GM19463 (cell line): Measurements from ENCODE around the gene TLK1.
"Not testable (repeated sequence)": the region's sequence is repeated elsewhere in the genome, so short reads cannot be mapped to it uniquely, and the experiment has no call there.

Source experiments
- ATAC-seq: cut with Tn5 transposase; IDR thresholded peaks from one replicate; pipeline ENCODE4 v1.9.1; 2021; ENCODE audit warnings: mild to moderate bottlenecking, moderate library complexity; ENCODE audit not compliant: unreplicated experiment

TLK1 gene

DNA sequence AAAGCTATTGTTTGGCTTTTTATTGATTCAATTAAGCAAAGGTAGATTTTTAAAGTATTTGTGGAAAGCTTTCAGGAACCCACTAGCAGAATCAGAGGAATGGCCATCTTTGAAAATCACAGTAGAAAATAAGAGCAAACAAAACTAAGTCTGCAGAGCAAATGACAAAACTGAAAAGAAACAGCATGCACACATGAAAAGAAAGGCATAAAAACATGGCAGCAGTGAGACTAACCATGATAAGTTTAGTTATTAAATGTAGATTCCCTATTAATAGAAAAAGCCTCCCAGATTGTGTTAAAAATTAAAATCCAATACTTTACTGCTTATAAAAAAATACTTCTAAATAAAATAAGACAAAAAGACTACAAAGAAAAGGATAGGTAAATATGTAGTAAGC, 9.1 kb upstream of the TLK1 start:
- no peak for ATAC-seq

DNA sequence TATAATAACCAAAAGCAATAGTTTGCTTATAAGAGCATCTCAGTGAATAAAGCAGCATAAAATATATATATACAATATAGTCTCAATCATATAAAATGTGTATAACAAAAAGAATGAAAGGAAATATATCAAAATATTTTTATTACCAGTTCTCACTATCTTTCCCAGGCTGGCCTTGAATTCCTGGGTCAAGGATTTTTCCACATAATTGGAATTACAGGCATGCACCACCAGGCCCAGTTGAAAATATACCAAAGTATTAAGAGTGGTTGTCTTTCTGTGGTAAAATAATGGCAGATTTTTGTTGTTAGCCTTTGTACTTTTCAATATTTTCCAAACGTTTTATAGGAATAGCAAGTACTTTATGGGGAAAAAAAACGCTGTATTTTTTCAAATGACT, 8.6 kb upstream of the TLK1 start:
- ATAC-seq: no peak

DNA sequence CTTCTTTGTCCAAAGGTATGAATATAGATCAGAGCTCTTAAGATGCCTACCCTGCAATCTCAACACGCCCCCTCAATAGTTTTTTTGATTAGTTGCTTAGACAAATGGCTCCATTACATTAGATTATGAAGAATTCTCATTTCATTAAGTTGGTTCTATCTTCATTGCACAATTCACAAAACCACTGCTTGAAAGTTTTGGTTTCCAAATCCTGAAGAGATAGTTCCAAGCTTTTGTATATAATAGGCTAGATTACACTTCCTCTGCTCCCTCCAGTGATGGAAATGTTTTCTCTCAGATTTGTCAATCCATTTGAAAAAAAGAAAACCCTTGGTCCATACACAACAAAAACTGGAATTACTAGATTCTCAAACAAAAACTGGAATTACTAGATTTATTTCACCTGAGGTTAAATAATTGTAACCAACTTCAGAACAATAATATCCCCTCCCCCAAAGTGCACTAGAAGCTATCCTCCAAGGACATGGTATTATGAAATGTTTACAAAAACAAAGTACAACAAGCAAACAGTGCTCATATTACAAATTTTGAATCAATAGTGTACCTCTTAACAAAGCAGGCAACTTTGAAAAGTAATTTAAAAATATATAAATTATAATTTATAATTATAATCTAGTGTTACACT, 6.8 kb upstream of the TLK1 start:
- no peak for ATAC-seq

DNA sequence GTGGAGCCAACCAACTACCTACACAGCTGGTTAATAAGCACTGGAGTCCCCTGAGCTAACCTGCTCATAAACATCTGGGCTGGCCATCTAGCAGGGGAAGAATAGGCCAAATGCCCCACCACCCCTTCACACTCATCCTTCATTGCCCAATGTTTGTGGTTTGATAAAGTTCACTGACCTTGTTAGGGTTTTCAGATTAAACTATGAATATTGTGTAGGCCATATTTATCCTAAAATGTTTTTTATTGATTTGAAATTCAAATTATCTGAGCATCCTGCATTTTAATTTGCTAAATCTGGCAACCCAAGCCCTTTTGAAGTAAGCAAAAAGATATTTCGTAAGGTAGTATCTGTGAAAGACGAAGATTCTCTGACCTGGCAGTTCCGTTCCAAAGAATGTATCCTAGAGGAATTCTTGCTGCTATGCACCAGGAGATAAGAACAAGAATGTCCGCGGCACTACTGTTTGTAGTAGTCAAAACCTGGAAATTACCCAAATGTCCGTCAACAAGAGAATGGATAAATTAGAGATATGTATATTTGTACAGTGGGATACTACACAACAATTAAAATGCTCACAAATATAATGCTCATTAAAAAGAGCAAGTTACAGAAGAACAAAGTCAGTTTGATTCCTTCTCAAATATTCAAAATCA, 5.8 kb upstream of the TLK1 start:
- ATAC-seq: no peak

DNA sequence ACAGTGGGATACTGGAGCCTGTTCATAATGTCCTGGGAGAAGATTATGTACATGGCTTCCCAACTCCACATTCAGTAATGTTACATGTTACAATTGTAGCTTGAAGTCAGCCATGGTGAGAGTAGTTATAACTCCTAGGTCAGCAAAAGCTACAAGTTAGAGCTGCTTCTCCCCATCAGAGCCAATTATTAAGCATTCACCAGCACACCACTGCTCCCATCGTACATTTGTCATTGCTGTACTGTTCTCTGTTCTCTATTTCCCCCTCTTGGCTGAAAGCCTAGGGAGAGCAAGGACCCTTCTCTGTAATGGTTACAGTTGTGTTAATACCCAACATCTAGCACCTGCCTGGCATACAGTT, 5.3 kb upstream of the TLK1 start:
- no peak for ATAC-seq

DNA sequence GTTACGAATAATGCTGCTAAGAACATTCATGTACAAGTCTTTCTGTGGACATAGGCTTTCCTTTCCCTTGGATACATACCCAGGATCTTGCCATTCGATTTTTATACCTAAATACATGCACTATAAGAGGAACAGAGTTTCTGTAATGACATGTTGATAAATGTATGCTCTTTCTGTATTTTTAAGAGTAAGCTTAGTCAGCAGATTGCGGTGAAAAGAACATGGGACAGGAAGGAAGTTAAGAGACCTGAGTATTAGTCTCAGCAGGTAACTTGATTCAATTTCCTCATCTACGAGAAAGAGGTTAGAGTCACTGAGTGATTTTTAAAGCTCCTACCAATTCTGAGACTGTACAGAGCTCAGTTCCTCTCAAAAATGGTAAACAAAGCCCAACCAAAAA, 2.6 kb upstream of the TLK1 start:
- no peak for ATAC-seq

DNA sequence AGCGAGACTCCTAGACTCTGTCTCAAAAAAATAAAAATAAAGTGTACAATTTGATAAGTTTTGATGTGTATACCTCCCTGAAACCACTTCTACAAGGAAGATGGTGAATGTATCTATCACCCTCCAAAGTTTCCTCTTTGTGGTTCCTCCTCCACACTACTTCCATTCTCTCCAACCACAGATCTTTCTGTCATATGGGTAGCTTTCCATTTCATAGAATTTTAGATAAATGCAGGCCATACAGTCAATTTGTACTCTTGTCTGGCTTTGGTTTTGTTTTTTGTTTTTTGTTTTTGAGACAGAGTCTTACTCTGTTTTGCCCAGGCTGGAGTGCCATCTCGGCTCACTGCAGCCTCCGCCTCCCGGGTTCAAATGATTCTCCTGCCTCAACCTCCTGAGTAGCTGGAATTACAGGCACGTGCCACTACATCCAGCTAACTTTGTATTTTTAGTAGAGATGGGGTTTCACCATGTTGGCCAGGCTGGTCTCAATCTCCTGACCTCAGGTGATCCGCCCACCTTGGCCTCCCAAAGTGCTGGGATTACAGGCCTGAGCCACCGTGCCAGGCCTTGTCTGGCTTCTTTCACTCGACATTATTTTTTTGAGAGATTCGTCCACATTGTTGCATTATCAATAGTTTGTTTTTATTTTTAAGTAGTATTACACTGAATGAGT, 2.0 kb upstream of the TLK1 start:
- not testable (repeated sequence) for ATAC-seq

DNA sequence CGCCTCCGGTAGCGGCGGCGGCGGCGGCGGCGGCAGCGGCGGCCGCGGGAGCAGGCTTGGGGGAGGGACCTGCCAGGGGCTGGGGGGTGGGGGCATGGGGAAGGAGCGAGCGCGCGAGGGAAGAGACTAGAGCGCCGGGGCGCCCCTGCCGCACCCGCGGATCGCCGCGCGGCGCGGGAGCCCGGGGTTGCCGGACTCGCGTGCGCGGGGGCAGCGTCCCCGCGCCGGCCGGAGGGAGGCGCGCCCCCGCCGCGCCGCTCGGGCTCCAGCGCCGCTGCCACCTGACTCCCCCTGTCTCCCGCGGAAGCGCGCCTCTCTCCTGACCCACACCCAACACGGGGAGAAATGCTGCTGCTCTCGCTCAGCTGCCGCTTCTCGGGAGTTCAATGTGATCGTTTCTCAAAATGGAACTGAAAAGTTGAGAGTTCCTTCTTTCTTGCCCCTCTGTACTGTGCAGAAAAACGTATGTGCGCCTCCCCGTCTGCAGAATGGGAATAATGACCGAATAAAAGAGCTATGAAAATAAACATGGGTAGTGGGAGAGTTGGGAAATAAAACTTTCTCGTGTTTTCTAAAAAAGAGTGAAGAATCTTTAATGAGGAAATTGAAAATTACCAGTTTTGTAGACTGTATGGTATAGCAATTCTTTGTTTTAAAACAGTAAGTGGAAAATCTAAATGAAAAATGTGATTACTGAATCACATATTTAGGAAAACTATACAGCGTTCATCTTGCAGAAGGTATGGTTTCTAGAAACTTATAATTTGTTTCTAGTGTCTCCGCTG, 455 bp upstream of the TLK1 start:
- peak; percentile 58 for ATAC-seq

DNA sequence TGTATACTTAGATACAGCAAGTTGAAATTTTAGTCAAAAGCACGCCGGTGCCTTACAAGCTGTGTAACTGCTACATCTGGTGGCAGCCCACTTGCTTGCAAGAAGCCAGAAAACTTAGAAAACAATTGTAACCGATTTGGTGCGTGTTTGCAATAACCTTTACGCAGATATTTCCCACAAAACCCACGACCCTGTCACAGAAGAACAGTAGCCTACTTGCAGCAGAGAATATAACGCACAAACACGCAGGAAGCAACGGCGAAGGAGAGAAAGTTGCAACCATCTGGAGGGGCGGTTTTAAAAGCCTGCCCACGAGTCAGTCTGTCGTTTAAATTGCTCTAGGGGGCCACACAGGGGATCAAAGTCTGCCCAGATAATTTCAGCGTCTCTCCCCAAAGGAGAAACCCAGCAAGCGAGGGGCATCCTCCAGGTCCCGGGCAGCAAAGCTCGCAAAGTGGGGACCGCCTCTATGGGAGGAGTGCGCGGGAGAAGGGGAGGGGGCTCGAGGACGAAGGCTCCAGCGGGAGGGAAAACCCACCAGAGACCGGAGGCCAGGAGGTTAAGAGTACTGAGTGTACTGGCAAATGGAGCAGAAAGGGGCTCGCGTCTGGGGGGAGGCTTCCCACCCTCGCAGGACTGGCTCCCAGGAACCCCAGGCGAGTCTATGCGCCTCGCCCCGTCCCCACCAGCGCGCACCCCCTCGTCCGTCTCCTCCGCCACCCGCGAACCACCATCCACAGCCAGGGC, 1.1 kb downstream of the TLK1 start:
- peak; percentile 6 for ATAC-seq

DNA sequence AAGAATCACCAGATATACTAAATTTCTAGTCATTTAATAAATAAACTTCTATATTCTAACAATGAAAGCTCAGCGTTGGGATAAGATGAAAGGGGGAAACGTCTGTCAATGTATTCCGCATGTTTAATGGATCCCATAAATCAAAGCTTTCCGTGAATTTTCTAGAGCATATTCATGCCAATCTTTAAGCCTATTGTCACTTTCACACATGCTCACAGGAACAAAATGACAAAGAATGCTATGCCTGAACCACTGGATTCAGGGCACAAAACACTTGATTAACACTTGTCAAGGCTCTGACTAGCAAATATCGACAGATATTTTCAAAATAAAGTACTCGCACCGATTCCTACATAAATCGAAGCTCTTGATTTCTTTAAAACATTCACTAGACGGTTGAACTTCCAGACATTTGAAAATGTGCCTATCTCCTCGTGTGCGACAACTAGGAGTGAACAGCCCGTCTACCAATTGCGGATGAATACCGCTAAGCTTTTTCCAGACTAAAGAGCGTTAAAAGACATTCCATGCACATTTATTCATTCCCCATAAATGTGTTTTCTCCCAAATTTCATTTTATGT, 1.8 kb downstream of the TLK1 start:
- ATAC-seq: no peak

DNA sequence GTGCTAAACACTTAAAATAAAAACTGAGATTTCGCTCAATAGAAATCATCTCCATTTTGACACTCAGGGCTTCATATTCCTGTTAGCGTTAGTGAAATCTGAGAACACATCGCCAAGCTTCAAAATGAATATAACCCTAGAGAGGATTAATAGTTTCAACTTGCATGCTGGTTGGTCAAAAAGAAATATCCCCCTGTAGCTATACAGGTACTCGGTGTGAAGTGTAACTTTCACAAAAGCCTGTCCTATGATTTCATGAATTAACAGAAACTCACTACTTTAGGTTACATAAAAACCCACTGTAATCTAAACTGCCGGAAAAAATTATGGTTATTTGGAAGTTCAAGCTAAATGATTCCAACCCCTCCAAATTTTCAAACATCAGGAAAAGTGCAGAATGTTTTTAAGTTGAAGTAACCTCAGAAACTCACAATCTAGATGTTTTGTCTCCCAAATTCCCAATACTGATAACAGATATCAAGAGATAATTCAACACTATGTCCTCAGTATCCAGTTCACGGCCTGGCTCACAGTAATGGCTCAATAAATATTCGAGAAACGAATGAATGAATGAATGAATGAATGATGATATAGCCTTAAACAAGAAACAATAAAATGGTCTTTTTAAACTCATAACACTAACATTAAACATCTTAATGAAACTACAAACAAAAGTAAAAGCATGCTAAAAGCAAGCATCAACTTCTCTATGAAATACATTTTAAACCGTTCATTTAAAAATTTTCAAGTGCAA, 2.5 kb downstream of the TLK1 start:
- ATAC-seq: no peak

DNA sequence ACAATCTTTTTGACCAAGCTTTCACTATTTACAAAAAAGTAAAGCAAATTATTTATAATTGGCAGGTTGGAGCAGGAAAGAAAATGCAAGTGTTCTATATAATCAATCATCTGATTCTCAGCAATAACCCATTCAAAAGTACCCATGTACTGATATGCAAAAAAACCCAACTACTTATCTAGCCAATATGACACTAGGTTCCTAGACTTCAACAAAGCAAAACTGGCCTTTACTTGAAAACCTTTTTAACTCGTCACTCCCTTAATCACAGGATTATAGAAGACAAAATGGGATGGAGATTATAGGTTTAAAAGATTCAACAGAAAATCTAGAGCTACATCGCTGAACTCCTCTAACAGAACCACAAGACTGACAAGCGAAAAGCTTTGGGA, 3.6 kb downstream of the TLK1 start:
- ATAC-seq: no peak

DNA sequence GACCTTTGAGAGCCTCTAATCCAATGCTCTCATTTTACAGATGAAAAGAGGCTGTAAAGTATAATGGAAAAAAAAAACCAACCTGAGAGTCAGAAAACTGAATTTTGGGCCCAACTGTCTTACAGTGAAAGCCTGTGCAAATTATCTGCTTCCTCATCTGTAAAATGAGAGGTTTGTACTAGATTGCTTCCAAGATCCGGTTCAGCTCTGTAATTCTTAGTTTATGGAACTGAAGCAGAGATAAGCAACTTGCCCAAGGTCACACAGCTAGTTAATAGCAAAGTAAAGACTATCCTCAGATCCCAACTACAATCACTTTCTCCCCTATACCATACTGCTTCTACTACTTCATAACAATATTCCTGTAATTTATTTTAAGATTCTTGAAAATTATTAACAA, 6.3 kb downstream of the TLK1 start:
- peak; percentile 41 for ATAC-seq

DNA sequence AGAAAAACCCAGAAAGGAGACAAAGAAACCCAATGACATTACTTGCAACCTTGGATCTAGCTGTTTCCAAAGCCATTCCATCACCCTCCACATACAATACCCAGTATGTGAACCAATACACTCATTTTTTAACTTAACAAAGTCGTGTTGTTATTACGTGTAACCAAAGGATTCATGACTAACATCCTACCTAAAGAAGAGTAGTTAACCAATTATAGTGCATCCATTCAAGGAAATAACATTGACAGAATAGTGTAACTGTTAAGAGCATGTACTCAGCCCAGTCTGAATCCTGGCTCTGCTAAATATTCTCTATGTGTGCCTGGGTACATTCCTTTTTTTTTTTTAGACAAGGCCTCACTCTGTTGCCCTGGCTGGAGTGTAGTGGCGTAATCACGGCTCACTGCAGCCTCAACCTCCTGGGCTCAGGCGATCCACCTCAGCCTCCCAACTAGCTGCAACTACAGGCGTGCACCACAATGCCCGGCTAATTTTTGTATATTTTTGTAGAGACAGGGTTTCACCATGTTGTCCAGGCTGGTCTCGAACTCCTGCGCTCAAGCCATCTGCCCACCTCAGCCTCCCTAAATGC, 9.9 kb downstream of the TLK1 start:
- ATAC-seq: no peak

DNA sequence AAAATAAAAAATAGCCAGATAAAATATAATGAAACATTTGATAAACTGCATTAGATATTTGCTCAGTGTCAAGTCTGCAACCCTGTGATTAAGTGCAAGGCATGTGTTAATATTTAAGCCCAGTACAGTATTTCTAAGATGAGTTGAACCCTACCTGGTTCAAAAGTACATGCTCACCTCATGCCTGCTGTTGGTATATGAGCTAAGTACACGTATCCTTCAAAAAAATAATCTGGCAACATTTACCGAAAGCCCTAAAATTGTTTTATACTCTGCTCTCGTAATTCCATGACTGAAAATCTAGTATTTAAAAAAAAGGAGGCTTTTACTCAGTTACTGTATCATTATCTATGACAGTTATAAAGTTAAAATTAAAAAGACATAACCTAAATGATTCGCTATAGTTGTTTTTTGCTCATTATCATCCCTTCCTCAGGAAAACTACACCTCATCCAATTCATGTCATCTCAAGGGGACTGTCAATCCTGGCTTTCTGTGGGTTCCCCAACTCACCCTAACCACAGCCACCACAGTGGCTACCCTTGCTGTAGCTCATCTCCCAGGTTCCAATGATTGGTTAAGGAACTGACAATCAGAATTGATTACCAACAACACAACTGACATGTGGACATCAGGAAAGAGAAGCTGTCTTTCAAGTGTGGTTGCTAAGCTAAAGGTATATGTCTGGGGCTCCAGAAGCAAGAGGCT, 10.6 kb downstream of the TLK1 start:
- no peak for ATAC-seq

DNA sequence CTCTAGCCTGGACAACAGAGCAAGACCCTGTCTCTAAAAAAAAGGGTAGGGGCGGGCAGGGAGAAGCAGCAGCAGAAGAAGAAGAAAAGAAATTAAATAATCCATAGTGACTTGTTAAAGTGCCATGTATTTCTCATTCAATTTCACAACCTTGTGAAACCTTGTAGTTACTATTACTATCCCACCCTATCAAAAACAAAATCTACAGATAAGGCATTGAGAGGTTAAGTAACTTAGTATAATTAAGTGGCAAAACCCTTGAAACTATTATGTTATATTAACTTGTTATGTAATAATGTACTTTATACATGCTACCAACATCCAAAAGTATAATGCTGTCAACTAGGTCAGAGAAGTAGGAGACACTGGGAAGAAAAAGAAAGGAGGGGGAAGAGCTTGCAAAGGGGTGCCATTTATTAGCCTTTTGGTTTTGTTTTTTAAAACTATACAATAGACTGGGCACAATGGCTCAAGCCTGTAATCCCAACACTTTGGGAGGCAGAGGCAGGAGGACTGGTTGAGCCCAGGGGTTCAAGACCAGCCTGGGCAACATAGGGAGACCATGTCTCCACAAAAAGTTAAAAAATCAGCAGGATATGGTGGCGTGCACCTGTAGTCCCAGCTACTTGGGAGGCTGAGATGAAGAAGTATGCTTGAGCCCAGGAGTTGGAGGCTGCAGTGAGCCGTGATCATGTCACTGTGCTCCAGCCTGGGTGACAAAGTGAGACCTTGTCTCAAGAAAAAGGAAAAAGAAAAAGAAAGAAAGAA, 11.3 kb downstream of the TLK1 start:
- ATAC-seq: no peak

DNA sequence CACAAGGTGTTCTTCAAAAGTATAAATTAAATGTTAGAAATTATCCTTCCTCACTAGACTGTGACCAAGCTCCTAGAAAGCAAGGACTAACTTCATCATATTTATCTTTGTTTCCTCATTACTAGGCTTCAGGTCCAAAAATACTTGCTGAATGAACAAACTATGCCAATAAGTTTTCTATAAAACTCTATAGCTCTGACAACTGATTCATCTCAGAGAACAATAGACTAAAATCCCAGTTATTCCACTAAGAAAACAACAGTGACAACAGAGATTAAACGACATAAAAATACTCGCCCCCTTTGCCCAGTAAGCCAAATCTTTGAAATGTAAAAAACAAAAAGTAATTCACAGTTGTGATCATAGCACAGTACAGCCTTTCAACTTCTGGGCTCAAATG, 13.6 kb downstream of the TLK1 start:
- no peak for ATAC-seq

DNA sequence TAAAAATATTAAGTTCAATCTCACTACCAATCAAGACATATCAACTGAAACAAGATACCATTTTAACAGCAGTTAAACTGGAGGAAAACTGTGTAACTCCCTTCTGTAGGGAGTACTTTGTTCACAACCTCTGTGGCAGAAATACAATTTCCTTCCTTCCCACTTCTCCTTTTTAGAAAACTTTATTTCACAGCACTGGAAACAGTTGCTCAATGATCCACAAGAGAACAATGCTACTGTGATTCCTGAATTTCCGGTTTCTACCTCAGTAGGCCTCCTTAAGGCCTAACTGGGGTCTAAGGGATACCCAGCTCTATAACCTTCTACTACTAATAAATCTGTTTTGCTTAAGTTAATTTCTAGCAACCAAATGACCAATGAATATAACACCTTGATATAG, 14.1 kb downstream of the TLK1 start:
- no peak for ATAC-seq
